ENCODE data around the gene SNX33. TPM values are rescaled to one million over a fixed set of nuclear protein-coding genes. Genes with fewer than 3 reads are reported as not detected.

The SNX33 gene
- 0.25 and 1.0 TPM in 2 replicates for polyA plus RNA-seq

GRCh38 chr15:75647370-75648155 lies at the start of gene SNX33:
TSS of gene SNX33 (plus strand) at chr15:75647912. CDS start at chr15:75649103, 1,191 bp downstream.

GRCh38 chr15:75625542-75626347 lies 22.0 kb upstream of the SNX33 start, which contains the start of gene SNUPN:
TSS of gene SNUPN (minus strand) at chr15:75625725. CDS start at chr15:75621051, 4,674 bp downstream.

GRCh38 chr15:75639709-75640482 lies 7.8 kb upstream of the SNX33 start, which contains the start of gene IMP3:
TSS of gene IMP3 (minus strand) at chr15:75640224. CDS start at chr15:75640168, 56 bp downstream.

Other genes starting within 250 kb of the SNX33 start
- gene SIN3A, start 196.2 kb upstream of the SNX33 start, polyA plus RNA-seq: 7.3 and 10.9 TPM in 2 replicates
- gene PTPN9, start 68.6 kb upstream of the SNX33 start, polyA plus RNA-seq: 3.5 and 4.9 TPM in 2 replicates
- 27.2 and 40.5 TPM in 2 replicates for gene SNUPN, start 22.2 kb upstream of the SNX33 start, polyA plus RNA-seq
- gene IMP3, start 7.7 kb upstream of the SNX33 start, polyA plus RNA-seq: 24.8 and 52.7 TPM in 2 replicates
- gene CSPG4, start 64.9 kb downstream of the SNX33 start, polyA plus RNA-seq: not detected in 2 replicates
- 3.9 and 11.1 TPM in 2 replicates for gene UBE2Q2, start 195.5 kb downstream of the SNX33 start, polyA plus RNA-seq

Measured in Purkinje cell (primary cell).